HepG2 (cell line): ENCODE results near the gene OR4M2. TPM values are rescaled to one million over a fixed set of nuclear protein-coding genes. Genes with fewer than 3 reads are reported as not detected.
"Not testable (repeated sequence)": the region's sequence is repeated elsewhere in the genome, so short reads cannot be mapped to it uniquely, and the experiment has no call there.

Source experiments
- ATAC-seq: fragments of 200-7000 bp; cut with Tn5 transposase; 3 replicates; pipeline ENCODE4 v1.9.1; 2020; ENCODE audit warnings: mild to moderate bottlenecking, moderate library complexity
- BruUV-seq: library from RNA; stranded (reverse); fragments of 400-500 nt; replicated peaks from 2 replicates; lab custom pipeline; 2021; lab: Mats Ljungman, UMichigan
- CTCF ChIA-PET: fragments of 300-600 bp; formaldehyde crosslinking; extraction: SDS; loops from one replicate; lab custom pipeline; 2021; ENCODE audit warnings: low total read pairs, inconsistent platforms, low intra/inter-chr PET ratio; lab: Yijun Ruan, JAX
- POLR2A ChIA-PET: fragments of 350-600 bp; sonication (Branson Sonifier 250); formaldehyde crosslinking; loops from one replicate; lab custom pipeline; 2020; ENCODE audit warnings: antibody characterized with exemption, inconsistent platforms; lab: Yijun Ruan, JAX
- DNase-seq: peaks from one replicate; pipeline ENCODE4 v3.0.0-alpha.2; 2015; ENCODE audit warnings: low spot score
- FAIRE-seq: peaks from 3 replicates; lab custom pipeline; 2011; peaks lifted over from hg19 to GRCh38; lab: Jason Lieb, UNC
- H2AFZ ChIP-seq: one replicate; pipeline ENCODE4 v1.6.1; 2011; ENCODE audit warnings: low read length, inconsistent platforms
- H3K27ac ChIP-seq: fragments of 300-600 bp; 3 replicates; pipeline ENCODE4 v1.8.0; 2011; ENCODE audit warnings: mixed run types, mild to moderate bottlenecking, mixed read lengths, low read length, inconsistent platforms; ENCODE audit not compliant: insufficient read depth; ENCODE audit errors: extremely low read length
- H3K27me3 ChIP-seq, 2 experiments: fragments of 200-600 bp in 1 of 2; 2 replicates in 1 of 2; 3 replicates in 1 of 2; pipeline versions ENCODE4 v1.6.0 to v1.8.0; 2011; ENCODE audit warnings: low read length in 2 of 2, mild to moderate bottlenecking in 2 of 2, moderate library complexity in 2 of 2, inconsistent platforms in 1 of 2; ENCODE audit not compliant: insufficient read depth in 2 of 2, control insufficient read depth in 1 of 2
- H3K36me3 ChIP-seq, 2 experiments: fragments of 200-600 bp in 1 of 2; replicated peaks in 1 of 2; 2 replicates in 1 of 2; 3 replicates in 1 of 2; pipeline versions ENCODE4 v1.5.1 to v1.8.0; 2011; ENCODE audit warnings: low read length in 2 of 2, inconsistent platforms in 1 of 2; ENCODE audit not compliant: insufficient read depth in 2 of 2, control insufficient read depth in 1 of 2
- H3K4me1 ChIP-seq: 2 replicates; pipeline ENCODE4 v1.5.1; 2012; ENCODE audit warnings: low read length, inconsistent platforms; ENCODE audit not compliant: insufficient read depth
- H3K4me2 ChIP-seq: 2 replicates; pipeline ENCODE4 v1.6.0; 2011; ENCODE audit warnings: low read depth, low read length, inconsistent platforms
- H3K4me3 ChIP-seq, 3 experiments: fragments of 200-600 bp in 1 of 3; sonication (generic), shearing (Covaris generic) in 1 of 3; replicated peaks in 1 of 3; 2 replicates each; pipeline ENCODE4 v1.5.1; 2011 to 2016; ENCODE audit warnings: low read length in 3 of 3, inconsistent platforms in 2 of 3, low read depth in 2 of 3, mild to moderate bottlenecking in 2 of 3, control low read depth in 1 of 3, mixed read lengths in 1 of 3; ENCODE audit not compliant: insufficient read depth in 1 of 3
- H3K79me2 ChIP-seq: one replicate; pipeline ENCODE4 v1.6.1; 2011; ENCODE audit warnings: low read length, inconsistent platforms; ENCODE audit not compliant: insufficient read depth
- H3K9ac ChIP-seq: 2 replicates; pipeline ENCODE4 v1.6.0; 2011; ENCODE audit warnings: mild to moderate bottlenecking, low read depth, low read length, inconsistent platforms; ENCODE audit not compliant: insufficient read depth
- H3K9me3 ChIP-seq: 2 replicates; pipeline ENCODE4 v1.5.1; 2012; ENCODE audit warnings: mild to moderate bottlenecking, low read length
- H4K20me1 ChIP-seq: 2 replicates; pipeline ENCODE4 v1.6.0; 2011; ENCODE audit warnings: inconsistent platforms, mild to moderate bottlenecking, low read length, moderate library complexity; ENCODE audit not compliant: insufficient read depth
- ATF7 ChIP-seq, 2 experiments: fragments of 450-650 bp in 1 of 2; sonication (generic) in 1 of 2; formaldehyde crosslinking in 1 of 2; IDR thresholded peaks; 2 replicates each; pipeline versions ENCODE4 v1.4.0 to v1.6.1; 2016 to 2020; ENCODE audit warnings: antibody characterized with exemption in 1 of 2, mild to moderate bottlenecking in 1 of 2, missing genetic modification reagents in 1 of 2
- CREB1 ChIP-seq, 2 experiments: fragments of 450-650 bp in 1 of 2; IDR thresholded peaks; 2 replicates each; pipeline ENCODE4 v1.6.1; 2016 to 2017; ENCODE audit warnings: control low read depth in 1 of 2, mild to moderate bottlenecking in 1 of 2, missing compliant biosample characterization in 1 of 2, missing genetic modification characterization in 1 of 2
- WGBS: methylation state at CpG from one replicate; pipeline ENCODE4 v1.1.6; 2017; ENCODE audit warnings: low lambda C conversion rate; 5-methylcytosine and 5-hydroxymethylcytosine counted together
- in situ Hi-C: cut with HindIII; loops from 2 replicates; pipeline ENCODE4 v1.10.0; 2017; ENCODE audit warnings: low pct_unique_long_range_greater_than_20kb; ENCODE audit not compliant: extremely low pct_ligation_motif_present
- intact Hi-C: fragments of 100-400 bp; cut with micrococcal nuclease; formaldehyde crosslinking; loops from one replicate; pipeline ENCODE4 v1.10.0; 2022; ENCODE audit not compliant: unreplicated experiment
- polyA plus RNA-seq, 8 experiments: library from polyadenylated mRNA; depleted of rRNA in 3 of 8; stranded (reverse) in 7 of 8; unstranded in 1 of 8; fragments of >200 nt; fragmentation: Illumina TruSeq in 4 of 8; extraction: Trizol in 4 of 8; gene quantifications; 2 replicates each; pipeline versions ENCODE4 v1.2.1 to v1.2.3, GENCODE V29; 2011 to 2016; ENCODE audit warnings: low read depth in 4 of 8, missing spikeins in 1 of 8, mixed read lengths in 1 of 8; ENCODE audit not compliant: insufficient read depth in 1 of 8
- total RNA-seq, 5 experiments: library from RNA; depleted of rRNA; stranded (reverse); fragments of >200 nt; fragmentation: Illumina TruSeq; extraction: Trizol; gene quantifications; 2 replicates each; pipeline ENCODE4 v1.2.3, GENCODE V29; 2016; ENCODE audit warnings: low read depth in 1 of 5

Gene OR4M2
- total and polyA plus RNA-seq, 2 of the 13 experiments (the other 11 are each of a cell fraction or from before 2014, with no cell fraction given): not detected

GRCh38 chr15:22122033-22122432 is 41.7 kb downstream of the OR4M2 start:
- H3K27me3 ChIP-seq; FAIRE-seq; H4K20me1 ChIP-seq; H3K4me3 ChIP-seq; BruUV-seq; POLR2A ChIA-PET; H3K27ac ChIP-seq; H3K36me3 ChIP-seq; H3K79me2 ChIP-seq; H3K4me2 ChIP-seq; TF ChIP-seq ATF7, CREB1 (CRISPR knock-in tag; IDR thresholded peaks at IDR 0.05): not testable (repeated sequence)
- peak; percentile 85 for TF ChIP-seq ATF7 (IDR thresholded peaks at IDR 0.05)
- peak; percentile 83 for TF ChIP-seq CREB1 (IDR thresholded peaks at IDR 0.05)
- TF ChIP-seq, all 625 proteins: peak for 2; not testable (repeated sequence) for 623
- in situ Hi-C loops, DNase-seq, H3K9ac ChIP-seq, H3K9me3 ChIP-seq, CTCF ChIA-PET, H3K4me1 ChIP-seq, ATAC-seq, H2AFZ ChIP-seq, intact Hi-C loops: not testable (repeated sequence)
- 12% methylated on average over 5 of the region's 5 CpGs for WGBS

Other genes with a start within 250 kb of the OR4M2 start
- not detected in 2 replicates for gene POTEB, start 202.8 kb upstream of the OR4M2 start, total RNA-seq (2016; rRNA removed; fragmentation: Illumina TruSeq; extraction: Trizol)
- gene POTEB, start 202.8 kb upstream of the OR4M2 start, polyA plus RNA-seq (2011; rRNA removed): not detected in 2 replicates